ENCODE results near the gene PROX1.

PROX1 gene

GRCh38 chr1:214028095-214028494, 40.3 kb downstream of the PROX1 start:
- DNase-seq: no peak

GRCh38 chr1:214028649-214029406, 41.1 kb downstream of the PROX1 start:
- DNase-seq: no peak

- no peak for DNase-seq
Measured at GRCh38 chr1:214029796-214030195, 42.0 kb downstream of the PROX1 start.

GRCh38 chr1:214031267-214031650, 43.5 kb downstream of the PROX1 start:
- no peak for DNase-seq

GRCh38 chr1:214037468-214037867, 49.7 kb downstream of the PROX1 start:
- DNase-seq: no peak

- DNase-seq: no peak
Measured at GRCh38 chr1:214039394-214040018, 51.7 kb downstream of the PROX1 start.

GRCh38 chr1:214043167-214043566, 55.4 kb downstream of the PROX1 start:
- DNase-seq: no peak

GRCh38 chr1:214044438-214045214, 56.9 kb downstream of the PROX1 start:
- no peak for DNase-seq

GRCh38 chr1:214050513-214051401, 63.0 kb downstream of the PROX1 start:
- no peak for DNase-seq

- no peak for DNase-seq
Measured at GRCh38 chr1:214051786-214052185, 64.0 kb downstream of the PROX1 start.

- no peak for DNase-seq
Measured at GRCh38 chr1:214058076-214058475, 70.3 kb downstream of the PROX1 start.

GRCh38 chr1:214066190-214066589, 78.4 kb downstream of the PROX1 start:
- no peak for DNase-seq

GRCh38 chr1:214066936-214067335, 79.2 kb downstream of the PROX1 start:
- DNase-seq: no peak

GRCh38 chr1:214067397-214067796, 79.6 kb downstream of the PROX1 start:
- no peak for DNase-seq

GRCh38 chr1:214067853-214068703, 80.3 kb downstream of the PROX1 start:
- no peak for DNase-seq

GRCh38 chr1:214068979-214069378, 81.2 kb downstream of the PROX1 start:
- DNase-seq: no peak

GRCh38 chr1:214071469-214071868, 83.7 kb downstream of the PROX1 start:
- no peak for DNase-seq

GRCh38 chr1:214072426-214073157, 84.8 kb downstream of the PROX1 start:
- DNase-seq: no peak

GRCh38 chr1:214074477-214074876, 86.7 kb downstream of the PROX1 start:
- DNase-seq: no peak

- DNase-seq: no peak
Measured at GRCh38 chr1:214075305-214075998, 87.7 kb downstream of the PROX1 start.
